GM23248 (cell line): ENCODE results near the gene ZNF236. TPM values are rescaled to one million over a fixed set of nuclear protein-coding genes. Genes with fewer than 3 reads are reported as not detected.

Experiments used
- DNase-seq: peaks from one replicate; pipeline ENCODE4 v3.0.0-alpha.2; 2015
- H2AFZ ChIP-seq: fragments of 200-600 bp; sonication (generic); 2 replicates; pipeline ENCODE4 v1.6.1; 2016; ENCODE audit warnings: antibody characterized with exemption
- H3F3A ChIP-seq: fragments of 200-600 bp; sonication (generic); 2 replicates; pipeline ENCODE4 v1.6.1; 2016; ENCODE audit warnings: mild to moderate bottlenecking, antibody characterized with exemption, mixed run types; ENCODE audit not compliant: insufficient read depth
- H3K27ac ChIP-seq: fragments of 200-600 bp; sonication (generic); 2 replicates; pipeline ENCODE4 v1.5.1; 2016; ENCODE audit warnings: mild to moderate bottlenecking
- H3K27me3 ChIP-seq: fragments of 200-600 bp; sonication (generic); replicated peaks from 2 replicates; pipeline ENCODE4 v1.6.1; 2016; ENCODE audit warnings: mild to moderate bottlenecking; ENCODE audit not compliant: insufficient read depth
- H3K36me3 ChIP-seq: fragments of 200-600 bp; sonication (generic); 2 replicates; pipeline ENCODE4 v1.6.1; 2016; ENCODE audit warnings: low read depth, mild to moderate bottlenecking
- H3K4me1 ChIP-seq: fragments of 200-600 bp; sonication (generic); 2 replicates; pipeline ENCODE4 v1.6.1; 2016; ENCODE audit warnings: mild to moderate bottlenecking; ENCODE audit not compliant: insufficient read depth
- H3K4me2 ChIP-seq: fragments of 200-600 bp; sonication (generic); one replicate; pipeline ENCODE4 v1.6.1; 2016; ENCODE audit warnings: mild to moderate bottlenecking; ENCODE audit not compliant: unreplicated experiment
- H3K4me3 ChIP-seq: fragments of 200-600 bp; sonication (generic); 2 replicates; pipeline ENCODE4 v1.5.1; 2016; ENCODE audit warnings: mild to moderate bottlenecking
- H3K79me2 ChIP-seq: fragments of 200-600 bp; sonication (generic); 2 replicates; pipeline ENCODE4 v1.6.1; 2016; ENCODE audit warnings: mild to moderate bottlenecking; ENCODE audit not compliant: insufficient read depth
- H3K9ac ChIP-seq: fragments of 200-600 bp; sonication (generic); 2 replicates; pipeline ENCODE4 v1.6.1; 2016; ENCODE audit warnings: mild to moderate bottlenecking
- H3K9me2 ChIP-seq: fragments of 200-600 bp; sonication (generic); 2 replicates; pipeline ENCODE4 v1.6.1; 2016; ENCODE audit warnings: mixed run types, mild to moderate bottlenecking, moderate library complexity; ENCODE audit not compliant: insufficient read depth
- H3K9me3 ChIP-seq: fragments of 200-600 bp; sonication (generic); one replicate; pipeline ENCODE4 v1.6.1; 2017; ENCODE audit warnings: low read depth
- H4K20me1 ChIP-seq: fragments of 200-600 bp; sonication (generic); 2 replicates; pipeline ENCODE4 v1.6.0; 2016; ENCODE audit not compliant: insufficient read depth
- EZH2 ChIP-seq: fragments of 200-600 bp; sonication (generic); IDR thresholded peaks from 2 replicates; pipeline ENCODE4 v1.6.1; 2018; ENCODE audit warnings: antibody characterized with exemption, mild to moderate bottlenecking; ENCODE audit not compliant: insufficient read depth, poor library complexity, severe bottlenecking
- EZH2phosphoT487 ChIP-seq: fragments of 200-600 bp; sonication (generic); IDR thresholded peaks from 2 replicates; pipeline ENCODE4 v1.6.1; 2018; ENCODE audit warnings: antibody characterized with exemption, moderate library complexity, mild to moderate bottlenecking, low read depth; ENCODE audit not compliant: insufficient read depth
- WGBS, 2 experiments: methylation state at CpG; one replicate each; pipeline ENCODE4 v1.1.6; 2015 to 2017; ENCODE audit warnings: low lambda C conversion rate in 2 of 2, low coverage in 1 of 2; ENCODE audit errors: missing lambda C conversion rate in 2 of 2; 5-methylcytosine and 5-hydroxymethylcytosine counted together
- in situ Hi-C: fragments of 300-500 bp; cut with MboI; formaldehyde crosslinking; loops from 2 replicates; pipeline ENCODE4 v1.15.0; 2020
- polyA plus RNA-seq: library from polyadenylated mRNA; unstranded; fragments of >200 nt; fragmentation: Nextera tagmentation; extraction: Ambion mirVana; gene quantifications from 2 replicates; pipeline ENCODE4 v1.2.1, GENCODE V29; 2016
- total RNA-seq: library from RNA; depleted of rRNA; stranded (reverse); fragments of >200 nt; shearing (Covaris generic); gene quantifications from 2 replicates; pipeline ENCODE4 v1.2.3, GENCODE V29; 2014

ZNF236 gene
- total and polyA plus RNA-seq, 2 experiments from 2014 or later: 4.6 to 12.4 TPM

- WGBS, 2 experiments: 3% methylated on average over 32 to 60 of the region's 88 CpGs
- DNase-seq: peak; percentile 80
Observed at GRCh38 chr18:76821875-76822505, 367 bp upstream of the ZNF236 start.

GRCh38 chr18:76823161-76823538, 793 bp downstream of the ZNF236 start:
- Histone ChIP-seq H2AFZ (peak overlapping the region; percentile 78), H4K20me1 (no peaks in the 10 kb centered on the region), H3K4me2 (peak overlapping the region; percentile 65), H3K9me2 (no peaks in the 10 kb centered on the region), H3K9me3 (no peaks in the 10 kb centered on the region), H3K4me1 (peaks cover 11% of the 10 kb centered on the region), H3F3A (0 out of 2 replicates have a peak, but pooled peaks cover 7% of the 10 kb centered on the region), H3K27ac (no peak overlapping the region; the same call in 1 of the 2 replicates), H3K79me2 (peaks cover 89% of the 10 kb centered on the region), H3K36me3 (no peaks in the 10 kb centered on the region), H3K27me3 (no peaks in the 10 kb centered on the region), H3K9ac (peak overlapping the region; percentile 81), H3K4me3 (peak overlapping the region; percentile 81)
- in situ Hi-C loops: no loop called here
- DNase-seq: no peak
- 4 to 5% methylated on average over 25 to 26 of the region's 26 CpGs for WGBS, 2 experiments
- TF ChIP-seq EZH2: no peak
- TF ChIP-seq EZH2phosphoT487: no peak

More at GRCh38 chr18:76821875-76822505, 367 bp upstream of the ZNF236 start:
- peak overlapping the region; percentile 81 for H3K4me3 ChIP-seq
- H3K9me3 ChIP-seq: no peaks in the 10 kb centered on the region
- no peaks in the 10 kb centered on the region for H3K27me3 ChIP-seq
- no peaks in the 10 kb centered on the region for H3K36me3 ChIP-seq
- peaks cover 89% of the 10 kb centered on the region for H3K79me2 ChIP-seq
- peak overlapping the region; percentile 79 for H2AFZ ChIP-seq
- H4K20me1 ChIP-seq: no peaks in the 10 kb centered on the region
- H3K4me1 ChIP-seq: peaks cover 7% of the 10 kb centered on the region
- TF ChIP-seq EZH2phosphoT487: no peak
- peak overlapping the region; percentile 97 for H3K4me2 ChIP-seq
- peak overlapping the region; percentile 81 for H3K27ac ChIP-seq
- no peaks in the 10 kb centered on the region for H3K9me2 ChIP-seq
- peak overlapping the region; percentile 93 for H3K9ac ChIP-seq
- H3F3A ChIP-seq: 0 out of 2 replicates have a peak, but pooled peaks cover 7% of the 10 kb centered on the region
- in situ Hi-C loops: no loop called here

GRCh38 chr18:76823587-76824011, 1.2 kb downstream of the ZNF236 start:
- H3K9me3 ChIP-seq: no peaks in the 10 kb centered on the region
- WGBS, 2 experiments: 27 to 34% methylated on average over 22 to 28 of the region's 28 CpGs
- H3K4me1 ChIP-seq: peaks cover 11% of the 10 kb centered on the region
- H3K9me2 ChIP-seq: no peaks in the 10 kb centered on the region
- no peaks in the 10 kb centered on the region for H3K27me3 ChIP-seq
- peak overlapping the region; percentile 81 for H3K9ac ChIP-seq
- peak overlapping the region; percentile 78 for H2AFZ ChIP-seq
- DNase-seq: peak; percentile 39
- peak overlapping the region; percentile 65 for H3K4me2 ChIP-seq
- TF ChIP-seq EZH2 (no peak), EZH2phosphoT487 (no peak)
- in situ Hi-C loops: no loop called here
- no peak overlapping the region; the same call in 1 of the 2 replicates for H3K27ac ChIP-seq
- peak overlapping the region; percentile 81 for H3K4me3 ChIP-seq
- no peaks in the 10 kb centered on the region for H3K36me3 ChIP-seq
- no peaks in the 10 kb centered on the region for H4K20me1 ChIP-seq
- H3F3A ChIP-seq: 0 out of 2 replicates have a peak, but pooled peaks cover 7% of the 10 kb centered on the region
- H3K79me2 ChIP-seq: peaks cover 89% of the 10 kb centered on the region

- peaks cover 89% of the 10 kb centered on the region for H3K79me2 ChIP-seq
- 0 out of 2 replicates have a peak overlapping the region, but pooled peaks have one; percentile 78 for H2AFZ ChIP-seq
- H3K9me3 ChIP-seq: no peaks in the 10 kb centered on the region
- in situ Hi-C loops: no loop called here
- DNase-seq: no peak
- H3K4me1 ChIP-seq: peaks cover 11% of the 10 kb centered on the region
- H4K20me1 ChIP-seq: no peaks in the 10 kb centered on the region
- 85 to 89% methylated on average over 12 of the region's 12 CpGs for WGBS, 2 experiments
- no peaks in the 10 kb centered on the region for H3K36me3 ChIP-seq
- 0 out of 2 replicates have a peak, but pooled peaks cover 7% of the 10 kb centered on the region for H3F3A ChIP-seq
- no peak overlapping the region for H3K27ac ChIP-seq
- H3K9me2 ChIP-seq: no peaks in the 10 kb centered on the region
- H3K9ac ChIP-seq: peak overlapping the region; percentile 81; the same call in 1 of the 2 replicates
- H3K4me3 ChIP-seq: peak overlapping the region; percentile 81
- peak overlapping the region; percentile 65 for H3K4me2 ChIP-seq
- no peaks in the 10 kb centered on the region for H3K27me3 ChIP-seq
- TF ChIP-seq EZH2phosphoT487 (no peak), EZH2 (no peak)
Observed at GRCh38 chr18:76824145-76824676, 1.9 kb downstream of the ZNF236 start.
